GM21367 (cell line): ENCODE measurements around the gene CRLF1.
"Not testable (repeated sequence)": the region's sequence is repeated elsewhere in the genome, so short reads cannot be mapped to it uniquely, and the experiment has no call there.

Experiments used
- ATAC-seq: cut with Tn5 transposase; IDR thresholded peaks from one replicate; pipeline ENCODE4 v1.9.1; 2021; ENCODE audit not compliant: unreplicated experiment

The CRLF1 gene

DNA sequence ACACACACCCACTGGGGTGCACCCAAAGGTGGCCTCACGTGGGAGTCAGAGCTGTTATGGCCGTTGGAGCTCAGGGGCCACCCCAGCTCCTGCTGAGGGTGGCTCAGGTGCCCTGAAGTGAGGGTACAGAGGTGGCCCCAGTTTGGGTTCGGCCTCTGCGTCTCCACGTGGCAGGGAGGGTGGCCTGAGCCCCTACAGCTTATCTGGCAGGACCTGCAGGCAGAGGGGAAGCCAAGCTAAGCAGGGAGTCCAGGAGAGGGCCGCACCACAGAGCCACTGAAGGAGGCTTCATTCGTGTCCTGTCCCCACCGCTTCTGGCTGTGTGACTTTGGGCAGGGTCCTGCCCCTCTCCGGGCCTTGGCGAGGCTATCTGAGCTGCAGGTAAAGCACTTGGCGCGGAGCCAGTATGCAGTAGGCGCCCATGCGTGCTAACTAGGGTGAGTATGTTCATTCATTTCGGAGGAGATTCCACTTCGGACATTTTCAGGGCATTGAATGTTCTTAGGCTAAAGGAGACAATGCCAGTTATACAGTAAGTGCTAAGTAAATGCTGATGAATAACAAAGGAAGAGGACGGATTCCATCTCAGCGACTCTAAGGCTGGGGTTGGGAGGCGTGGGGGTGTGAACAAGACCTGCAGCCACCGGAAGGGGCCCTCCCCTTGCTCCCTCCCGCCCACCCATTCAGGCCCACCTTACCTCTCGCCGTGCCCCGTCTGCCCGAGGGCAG is 13.1 kb downstream of the CRLF1 start:
- ATAC-seq = no peak

DNA sequence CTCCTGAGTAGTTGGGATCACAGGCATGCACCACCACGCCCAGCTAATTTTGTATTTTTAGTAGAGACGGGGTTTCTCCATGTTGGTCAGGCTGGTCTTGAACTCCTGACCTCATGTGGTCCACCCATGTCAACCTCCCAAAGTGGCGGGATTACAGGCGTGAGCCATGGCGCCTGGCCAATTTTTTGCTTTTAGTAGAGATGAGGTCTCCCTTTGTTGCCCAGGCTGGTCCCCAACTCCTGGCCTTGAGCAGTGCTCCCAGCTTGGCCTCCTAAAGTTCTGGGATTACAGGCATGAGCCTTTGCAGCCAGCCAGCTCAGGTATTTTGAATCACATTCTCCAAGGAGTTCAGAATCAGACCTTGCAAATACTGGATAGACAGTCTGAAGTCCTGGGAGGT is 13.9 kb downstream of the CRLF1 start:
- not testable (repeated sequence) for ATAC-seq

- ATAC-seq = no peak
Observed at GRCh38 chr19:18591735-18592385, 14.7 kb downstream of the CRLF1 start.

DNA sequence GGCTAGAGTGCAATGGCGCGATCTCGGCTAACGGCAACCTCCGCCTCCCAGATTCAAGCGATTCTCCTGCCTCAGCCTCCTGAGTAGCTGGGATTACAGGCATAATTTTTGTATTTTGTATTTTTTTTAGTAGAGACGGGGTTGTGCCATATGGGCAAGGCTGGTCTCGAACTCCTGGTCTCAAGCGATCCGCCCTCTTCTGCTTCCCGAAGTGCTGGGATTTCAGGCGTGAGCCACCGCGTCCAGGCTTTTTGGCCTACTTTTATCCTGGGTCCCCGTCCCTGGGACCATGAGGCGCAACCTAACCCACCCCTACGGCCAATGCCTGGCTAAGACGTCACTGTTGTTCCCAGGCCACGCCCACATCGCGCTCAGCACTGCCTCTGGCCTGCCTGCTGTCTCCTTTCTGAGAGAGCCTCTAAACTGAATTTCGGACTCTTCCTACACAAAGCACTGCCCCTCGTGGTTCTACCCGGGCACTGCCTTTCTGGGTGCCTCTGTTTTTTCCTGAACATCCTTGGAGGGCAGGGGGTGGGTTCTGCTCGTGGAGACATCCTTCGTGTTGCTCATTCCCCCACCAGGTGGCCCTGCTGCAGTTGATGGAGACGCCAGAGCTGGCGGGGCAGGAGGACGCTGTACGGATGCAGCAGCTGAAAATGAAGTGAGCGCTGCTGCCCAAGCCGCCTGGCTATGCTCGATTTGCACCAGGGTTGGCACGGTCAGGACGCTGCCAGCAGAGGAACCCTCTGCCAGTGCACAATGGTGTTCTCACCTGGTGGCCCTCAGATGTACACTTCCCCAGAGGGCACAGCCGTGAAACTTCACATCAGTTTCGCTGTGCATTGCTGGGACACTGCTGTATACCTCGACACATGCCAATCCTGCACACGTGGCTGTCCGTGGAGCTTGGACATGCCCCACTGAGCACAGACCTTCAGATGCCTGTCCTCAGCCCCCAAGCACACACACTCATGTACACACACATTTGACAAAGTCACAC is 16.0 kb downstream of the CRLF1 start:
- no peak for ATAC-seq

- peak; percentile 25 for ATAC-seq
Observed at GRCh38 chr19:18589380-18590272, 17.0 kb downstream of the CRLF1 start.

- peak; percentile 52 for ATAC-seq
Observed at GRCh38 chr19:18588611-18589379, 17.8 kb downstream of the CRLF1 start, which contains the start of gene REX1BD. Gene REX1BD (plus strand): TSS chr19:18588798. CDS start chr19:18588802, 4 bp downstream.

- ATAC-seq = no peak
Observed at GRCh38 chr19:18587962-18588610, 18.5 kb downstream of the CRLF1 start.

DNA sequence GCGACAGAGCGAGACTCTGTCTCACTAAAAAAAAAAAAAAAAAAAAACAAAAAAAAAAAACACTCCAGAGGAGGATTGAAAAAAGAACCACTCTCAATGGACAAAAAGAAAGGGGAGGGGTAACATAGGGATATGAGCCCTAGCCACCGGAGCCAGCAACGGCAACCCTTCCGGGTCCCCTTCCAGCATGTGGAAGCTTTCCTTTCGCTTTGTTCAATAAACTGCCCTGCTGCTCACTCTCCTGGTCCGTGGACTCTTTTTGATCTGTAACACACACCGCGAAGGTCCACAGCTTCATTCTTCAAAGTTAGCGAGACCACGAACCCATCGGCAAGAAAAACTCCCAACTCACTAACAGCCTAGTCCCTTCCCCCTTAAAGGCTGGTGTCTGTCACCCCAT is 19.0 kb downstream of the CRLF1 start:
- no peak for ATAC-seq

- ATAC-seq = no peak
Observed at GRCh38 chr19:18586306-18586705, 20.3 kb downstream of the CRLF1 start.

GRCh38 chr19:18580311-18580710 is 26.3 kb downstream of the CRLF1 start:
- ATAC-seq = no peak

DNA sequence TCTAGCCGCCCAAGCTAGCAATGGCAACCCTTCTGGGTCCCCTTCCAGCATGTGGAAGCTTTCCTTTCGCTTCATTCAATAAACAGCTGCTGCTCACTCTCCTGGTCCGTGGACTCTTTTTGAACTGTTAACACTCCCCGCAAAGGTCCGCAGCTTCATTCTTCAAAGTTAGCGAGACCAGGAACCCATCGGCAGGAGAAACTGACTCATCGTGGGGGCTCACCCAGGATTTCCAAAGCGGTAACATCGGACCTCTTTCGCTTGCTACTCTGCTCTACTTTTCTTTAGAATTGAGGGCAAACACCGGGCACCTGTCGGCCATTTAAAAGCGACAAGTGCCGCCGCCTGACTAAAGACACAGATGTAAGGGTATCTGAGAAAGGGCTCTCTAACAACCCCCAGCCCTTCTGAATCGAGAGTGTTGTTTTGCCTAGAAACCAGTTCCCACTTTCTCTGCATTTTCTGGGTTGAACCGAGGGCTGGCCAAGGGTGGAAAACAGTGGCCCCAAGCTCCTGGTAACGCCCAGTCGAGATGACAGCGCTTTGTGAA is 29.2 kb downstream of the CRLF1 start:
- ATAC-seq = no peak

- no peak for ATAC-seq
Observed at GRCh38 chr19:18576383-18576782, 30.2 kb downstream of the CRLF1 start.

- no peak for ATAC-seq
Observed at GRCh38 chr19:18574691-18575291, 31.8 kb downstream of the CRLF1 start.

GRCh38 chr19:18571564-18572344 is 34.8 kb downstream of the CRLF1 start, which contains the start of gene UBA52:
Gene UBA52 (plus strand): TSS chr19:18571857. CDS start chr19:18573301, 1,444 bp downstream.
- ATAC-seq = peak; percentile 80

GRCh38 chr19:18568367-18568766 is 38.2 kb downstream of the CRLF1 start:
- ATAC-seq = no peak

DNA sequence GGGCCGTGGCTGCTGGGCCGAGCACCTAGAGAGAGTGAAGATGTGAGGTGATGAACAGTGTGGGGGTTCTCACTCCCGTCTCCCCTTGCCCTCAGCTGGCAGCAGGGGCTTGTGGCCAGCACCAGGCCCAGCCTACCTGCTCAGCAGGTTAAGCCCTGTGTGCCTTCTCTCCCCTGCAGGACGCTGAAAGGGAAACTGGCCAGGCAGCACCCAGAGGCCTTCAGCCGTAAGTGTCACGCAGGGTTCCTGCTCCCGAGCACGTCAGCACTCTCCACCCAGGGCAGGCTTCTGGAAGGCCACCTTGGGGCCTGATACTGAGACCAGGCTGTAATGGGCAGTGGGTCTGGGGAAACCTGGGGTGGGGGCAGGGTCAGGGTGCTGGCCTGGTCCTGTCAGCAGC is 39.6 kb downstream of the CRLF1 start:
- ATAC-seq = no peak

DNA sequence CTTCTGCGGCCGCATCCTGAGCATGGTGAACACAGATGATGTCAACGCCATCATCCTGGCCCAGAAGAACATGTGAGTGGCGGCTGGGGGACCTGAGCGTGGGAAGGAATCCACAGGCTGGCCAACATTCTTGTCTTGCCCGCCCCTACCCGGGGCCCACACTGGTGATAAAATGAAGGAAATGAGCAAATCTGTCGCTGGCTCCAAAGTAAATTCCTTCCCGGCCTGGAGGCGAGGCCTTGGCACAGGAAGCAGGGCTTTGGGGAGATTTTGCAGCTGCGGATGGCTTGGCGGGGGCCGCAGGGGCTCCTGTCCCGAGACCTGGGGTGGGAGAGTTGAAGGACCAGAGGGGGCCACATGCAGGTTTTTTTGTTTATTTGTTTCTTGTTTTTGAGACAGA is 44.5 kb downstream of the CRLF1 start:
- ATAC-seq = no peak
